DND-41 (cell line): ENCODE results near the gene ITGB1BP1.

ENCODE experiments used
- ATAC-seq: fragments of 200-7000 bp; cut with Tn5 transposase; 3 replicates; pipeline ENCODE4 v1.9.1; 2021; ENCODE audit warnings: low read depth; ENCODE audit not compliant: insufficient read depth
- DNase-seq: peaks from one replicate; pipeline ENCODE4 v3.0.0-alpha.2; 2020
- H2AFZ ChIP-seq: 2 replicates; pipeline ENCODE4 v1.6.0; 2012; ENCODE audit warnings: low read depth, low read length
- H3K27ac ChIP-seq: 2 replicates; pipeline ENCODE4 v1.5.1; 2012; ENCODE audit warnings: low read length, inconsistent platforms
- H3K27me3 ChIP-seq: fragments of 200-600 bp; sonication (generic); 2 replicates; pipeline ENCODE4 v1.6.0; 2012; ENCODE audit warnings: low read length, mild to moderate bottlenecking, inconsistent platforms; ENCODE audit not compliant: insufficient read depth, poor library complexity
- H3K36me3 ChIP-seq: 2 replicates; pipeline ENCODE4 v1.5.1; 2012; ENCODE audit warnings: low read length, inconsistent platforms; ENCODE audit not compliant: insufficient read depth
- H3K4me1 ChIP-seq: 2 replicates; pipeline ENCODE4 v1.5.1; 2012; ENCODE audit warnings: mild to moderate bottlenecking, low read length; ENCODE audit not compliant: insufficient read depth
- H3K4me2 ChIP-seq: 2 replicates; pipeline ENCODE4 v1.6.0; 2012; ENCODE audit warnings: mild to moderate bottlenecking, moderate library complexity, low read length, inconsistent platforms; ENCODE audit not compliant: insufficient read depth
- H3K4me3 ChIP-seq, 2 experiments: fragments of 200-600 bp in 1 of 2; shearing (Covaris generic) in 1 of 2; 2 replicates each; pipeline ENCODE4 v1.5.1; 2012 to 2016; ENCODE audit warnings: inconsistent platforms in 2 of 2, low read length in 2 of 2, mild to moderate bottlenecking in 2 of 2, low read depth in 1 of 2, moderate library complexity in 1 of 2
- H3K79me2 ChIP-seq: 2 replicates; pipeline ENCODE4 v1.6.0; 2012; ENCODE audit warnings: low read length, inconsistent platforms; ENCODE audit not compliant: insufficient read depth
- H3K9ac ChIP-seq: 2 replicates; pipeline ENCODE4 v1.6.0; 2012; ENCODE audit warnings: low read depth, mild to moderate bottlenecking, inconsistent platforms, low read length, moderate library complexity
- H3K9me3 ChIP-seq: 2 replicates; pipeline ENCODE4 v1.5.1; 2012; ENCODE audit warnings: low read length, moderate library complexity, mild to moderate bottlenecking, inconsistent platforms; ENCODE audit not compliant: insufficient read depth, severe bottlenecking
- H4K20me1 ChIP-seq: 2 replicates; pipeline ENCODE4 v1.6.0; 2012; ENCODE audit warnings: low read length; ENCODE audit not compliant: insufficient read depth
- CTCF ChIP-seq: IDR thresholded peaks from 2 replicates; pipeline ENCODE4 v1.5.1; 2012; ENCODE audit warnings: borderline replicate concordance, low read length, moderate library complexity, mild to moderate bottlenecking; ENCODE audit not compliant: poor library complexity, severe bottlenecking; ENCODE audit errors: extremely low read depth
- EZH2 ChIP-seq: IDR thresholded peaks from 3 replicates; pipeline ENCODE4 v1.6.1; 2012; ENCODE audit warnings: borderline replicate concordance, low read depth, mild to moderate bottlenecking, moderate library complexity, low read length, inconsistent platforms; ENCODE audit not compliant: severe bottlenecking

Gene ITGB1BP1

DNA sequence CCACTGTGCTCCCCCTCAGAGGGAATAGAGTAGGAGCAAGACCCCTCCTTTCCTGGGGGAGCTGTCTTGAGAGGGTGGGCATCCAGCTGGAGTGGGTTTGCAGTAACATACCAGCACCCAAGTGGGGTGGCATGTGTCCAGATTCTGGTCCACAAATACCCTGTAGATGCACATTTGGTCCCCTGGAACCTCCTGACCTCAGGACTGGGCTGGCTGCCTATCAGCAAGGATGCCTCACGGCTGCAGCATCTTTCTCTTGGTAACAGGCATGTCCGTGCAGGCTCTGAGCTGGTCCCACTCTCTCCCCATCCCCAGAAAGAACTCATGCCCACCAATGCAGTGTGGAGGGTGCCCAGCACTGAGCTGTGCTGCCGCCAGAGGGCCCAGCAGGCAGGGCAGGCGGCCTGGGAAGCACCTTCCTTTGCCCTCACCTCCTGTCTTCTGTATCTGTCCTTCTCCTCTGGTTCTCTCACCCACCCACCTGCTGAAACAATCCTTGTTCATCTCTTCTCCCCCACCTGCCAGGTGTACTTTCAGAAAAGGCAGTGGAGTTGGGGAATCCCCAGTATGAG is 47.4 kb downstream of the ITGB1BP1 start:
- no peak overlapping the region for H3K9ac ChIP-seq
- peaks cover 29% of the 10 kb centered on the region for H3K36me3 ChIP-seq
- no peak overlapping the region for H3K4me3 ChIP-seq
- no peak for TF ChIP-seq EZH2
- no peak for TF ChIP-seq CTCF
- no peaks in the 10 kb centered on the region for H3K9me3 ChIP-seq
- DNase-seq (no peak), ATAC-seq (no peak)
- no peaks in the 10 kb centered on the region for H4K20me1 ChIP-seq
- no peak overlapping the region for H2AFZ ChIP-seq
- no peaks in the 10 kb centered on the region for H3K4me1 ChIP-seq
- H3K27me3 ChIP-seq = no peaks in the 10 kb centered on the region
- no peak overlapping the region for H3K4me2 ChIP-seq
- no peaks in the 10 kb centered on the region for H3K79me2 ChIP-seq
- H3K27ac ChIP-seq = no peak overlapping the region

- Histone ChIP-seq H3K4me1 (no peaks in the 10 kb centered on the region), H3K4me3 (no peak overlapping the region), H2AFZ (no peak overlapping the region), H3K27me3 (no peaks in the 10 kb centered on the region), H3K36me3 (peaks cover 30% of the 10 kb centered on the region), H3K27ac (no peak overlapping the region), H3K79me2 (no peaks in the 10 kb centered on the region), H3K9ac (no peak overlapping the region), H4K20me1 (no peaks in the 10 kb centered on the region), H3K9me3 (no peaks in the 10 kb centered on the region), H3K4me2 (no peak overlapping the region)
- TF ChIP-seq EZH2 (no peak), CTCF (no peak)
- ATAC-seq (no peak), DNase-seq (no peak)
Measured at GRCh38 chr2:9374071-9374730, 49.1 kb downstream of the ITGB1BP1 start.

DNA sequence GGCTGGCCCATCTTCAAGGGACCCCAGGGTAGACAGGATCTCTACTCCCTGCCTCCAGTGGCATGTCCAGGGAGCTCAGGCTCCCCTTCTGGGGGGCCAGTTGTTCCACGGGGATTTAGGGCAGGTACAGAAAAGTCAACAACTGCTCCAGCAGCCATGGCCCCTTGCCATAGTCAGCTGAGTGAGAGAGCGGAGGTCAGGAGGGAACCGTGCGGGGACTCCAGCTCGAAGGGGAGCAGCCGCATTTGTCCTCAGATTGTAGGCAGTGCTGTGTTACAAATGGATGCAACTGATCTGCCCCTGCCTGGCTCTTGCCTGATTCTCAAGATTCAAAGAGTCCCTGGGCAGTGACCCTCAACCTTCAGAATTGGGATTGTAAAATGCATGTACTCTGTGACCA is 49.9 kb downstream of the ITGB1BP1 start:
- Histone ChIP-seq H3K9ac (no peak overlapping the region), H3K4me2 (no peak overlapping the region), H4K20me1 (no peaks in the 10 kb centered on the region), H3K79me2 (no peaks in the 10 kb centered on the region), H3K27me3 (no peaks in the 10 kb centered on the region), H3K9me3 (no peaks in the 10 kb centered on the region), H3K4me1 (no peaks in the 10 kb centered on the region), H3K4me3 (no peak overlapping the region), H2AFZ (no peak overlapping the region), H3K36me3 (peaks cover 26% of the 10 kb centered on the region), H3K27ac (no peak overlapping the region)
- no peak for ATAC-seq
- TF ChIP-seq CTCF (no peak), EZH2 (no peak)
- no peak for DNase-seq

DNA sequence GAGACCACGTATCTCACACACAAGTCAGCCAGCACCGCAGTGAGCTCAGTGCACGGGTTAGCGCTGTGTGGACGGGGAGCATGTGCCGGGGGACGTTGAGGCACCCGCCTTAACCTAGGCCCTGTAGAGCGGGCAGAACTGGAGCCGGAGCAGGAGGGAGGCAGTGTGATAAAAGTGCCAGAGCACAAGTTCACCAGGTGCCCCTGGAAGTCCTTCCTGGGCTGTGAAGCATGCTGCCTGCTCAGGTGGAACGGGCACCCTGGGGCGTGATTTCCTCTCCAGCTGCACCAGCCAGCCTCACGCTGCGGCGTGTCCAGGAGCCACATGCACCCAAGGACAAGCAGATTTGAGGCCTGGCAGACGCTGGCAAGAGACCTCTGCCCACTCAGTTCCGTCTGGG is 50.3 kb downstream of the ITGB1BP1 start:
- H4K20me1 ChIP-seq = no peaks in the 10 kb centered on the region
- H2AFZ ChIP-seq = no peak overlapping the region
- no peaks in the 10 kb centered on the region for H3K4me1 ChIP-seq
- no peak overlapping the region for H3K4me2 ChIP-seq
- no peak for TF ChIP-seq EZH2
- H3K27me3 ChIP-seq = no peaks in the 10 kb centered on the region
- no peak overlapping the region for H3K27ac ChIP-seq
- H3K79me2 ChIP-seq = no peaks in the 10 kb centered on the region
- H3K9me3 ChIP-seq = no peaks in the 10 kb centered on the region
- no peak for DNase-seq
- ATAC-seq = no peak
- no peak overlapping the region for H3K4me3 ChIP-seq
- peaks cover 30% of the 10 kb centered on the region for H3K36me3 ChIP-seq
- no peak overlapping the region for H3K9ac ChIP-seq
